GM18951 (cell line): Measurements from ENCODE around the gene GPX4.

Experiments used
- POLR2A ChIP-seq: IDR thresholded peaks from 4 replicates; pipeline ENCODE4 v1.6.1; 2011; ENCODE audit warnings: mild to moderate bottlenecking; ENCODE audit not compliant: insufficient read length, insufficient read depth; ENCODE audit errors: extremely low read depth
- in situ Hi-C: fragments of 300-500 bp; cut with MboI; formaldehyde crosslinking; loops from one replicate; pipeline ENCODE4 v1.12.0; 2022; ENCODE audit warnings: low sequenced_read_pairs, mixed read lengths, inconsistent platforms; ENCODE audit not compliant: unreplicated experiment

Gene GPX4

DNA sequence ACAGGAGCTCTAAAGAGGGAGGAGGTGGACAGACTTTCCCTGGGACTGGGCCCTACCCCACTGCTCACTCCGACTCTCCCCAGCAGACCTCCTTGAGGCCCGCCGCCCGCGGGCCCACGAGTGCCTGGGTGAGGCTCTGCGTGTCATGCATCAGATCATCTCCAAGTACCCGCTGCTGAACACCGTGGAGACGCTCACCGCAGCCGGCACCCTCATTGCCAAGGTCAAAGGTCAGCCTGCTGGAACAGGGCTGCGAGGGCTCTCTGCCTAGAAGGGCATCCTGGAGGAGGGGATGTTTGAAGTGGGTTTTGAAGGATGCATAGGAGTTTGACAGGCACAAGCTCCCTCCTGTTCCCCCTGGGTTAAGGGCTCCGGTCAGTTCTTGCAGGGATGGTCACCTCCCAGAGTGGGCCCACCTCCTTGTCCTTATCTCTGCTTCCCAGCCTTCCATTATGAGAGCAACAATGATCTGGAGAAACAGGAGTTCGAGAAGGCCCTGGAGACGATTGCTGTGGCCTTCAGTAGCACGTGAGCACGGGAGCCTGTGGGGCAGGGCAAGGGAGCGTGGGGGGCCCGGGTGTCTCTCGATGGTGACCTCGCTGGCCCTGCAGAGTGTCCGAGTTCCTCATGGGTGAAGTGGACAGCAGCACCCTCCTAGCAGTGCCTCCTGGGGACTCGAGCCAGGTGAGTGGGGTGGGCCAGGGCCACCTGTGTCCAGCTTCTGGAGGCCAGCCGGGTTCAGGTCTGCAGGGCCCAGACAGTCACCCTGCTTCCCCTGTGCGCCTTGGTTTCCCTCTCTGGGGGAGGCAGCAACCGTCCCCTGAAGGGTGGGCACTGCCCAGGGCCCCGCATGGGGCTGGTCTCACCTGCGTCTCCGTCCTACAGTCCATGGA lies 30.5 kb upstream of the GPX4 start:
- no peak for TF ChIP-seq POLR2A
- in situ Hi-C loops: no loop called here

GRCh38 chr19:1073956-1074517 lies 29.8 kb upstream of the GPX4 start:
- no peak for TF ChIP-seq POLR2A
- in situ Hi-C loops: no loop called here

GRCh38 chr19:1074544-1075283 lies 29.1 kb upstream of the GPX4 start:
- in situ Hi-C loops: no loop called here
- TF ChIP-seq POLR2A: peak; percentile 53

- TF ChIP-seq POLR2A: no peak
- in situ Hi-C loops: no loop called here
Measured at GRCh38 chr19:1076046-1076386, 27.8 kb upstream of the GPX4 start.

- in situ Hi-C loops: no loop called here
- peak; percentile 35 for TF ChIP-seq POLR2A
Measured at GRCh38 chr19:1076951-1077350, 26.8 kb upstream of the GPX4 start.

GRCh38 chr19:1079566-1080111 lies 24.2 kb upstream of the GPX4 start:
- TF ChIP-seq POLR2A: no peak
- in situ Hi-C loops: no loop called here

- in situ Hi-C loops: no loop called here
- no peak for TF ChIP-seq POLR2A
Measured at GRCh38 chr19:1080360-1081161, 23.2 kb upstream of the GPX4 start.

DNA sequence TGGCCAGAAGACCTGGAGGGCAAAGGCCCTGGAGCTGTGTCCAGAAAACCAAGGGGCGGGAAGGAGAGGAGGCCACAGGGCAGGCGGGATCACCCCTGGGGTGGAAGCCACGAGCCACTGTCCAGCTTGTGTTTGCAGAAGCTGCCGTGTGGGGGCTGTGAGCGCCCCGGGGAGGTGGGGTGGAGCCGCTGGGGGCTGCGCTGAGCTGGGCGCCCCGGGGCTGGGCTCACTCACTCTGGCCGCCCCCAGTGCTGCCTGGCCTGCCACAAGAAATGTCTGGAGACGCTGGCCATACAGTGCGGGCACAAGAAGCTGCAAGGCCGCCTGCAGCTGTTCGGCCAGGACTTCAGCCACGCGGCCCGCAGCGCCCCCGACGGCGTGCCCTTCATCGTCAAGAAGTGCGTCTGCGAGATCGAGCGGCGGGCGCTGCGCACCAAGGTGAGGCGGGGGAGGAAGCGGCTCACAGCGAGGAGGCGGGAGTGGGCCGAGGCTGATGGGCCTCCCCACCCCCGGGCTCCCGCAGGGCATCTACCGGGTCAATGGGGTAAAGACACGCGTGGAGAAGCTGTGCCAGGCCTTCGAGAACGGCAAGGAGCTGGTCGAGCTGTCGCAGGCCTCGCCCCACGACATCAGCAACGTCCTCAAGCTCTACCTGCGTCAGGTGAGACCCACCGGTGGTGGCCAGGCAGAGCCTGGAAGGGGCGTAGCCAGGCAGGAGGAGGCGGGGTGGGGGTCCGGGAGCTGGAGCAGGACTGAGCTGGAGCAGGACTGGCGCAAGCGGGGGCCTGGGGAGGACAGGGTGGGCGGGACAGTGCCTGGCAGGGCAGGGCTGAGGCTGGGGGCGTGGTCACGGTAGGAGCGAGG lies 22.3 kb upstream of the GPX4 start:
- TF ChIP-seq POLR2A: no peak
- in situ Hi-C loops: no loop called here

DNA sequence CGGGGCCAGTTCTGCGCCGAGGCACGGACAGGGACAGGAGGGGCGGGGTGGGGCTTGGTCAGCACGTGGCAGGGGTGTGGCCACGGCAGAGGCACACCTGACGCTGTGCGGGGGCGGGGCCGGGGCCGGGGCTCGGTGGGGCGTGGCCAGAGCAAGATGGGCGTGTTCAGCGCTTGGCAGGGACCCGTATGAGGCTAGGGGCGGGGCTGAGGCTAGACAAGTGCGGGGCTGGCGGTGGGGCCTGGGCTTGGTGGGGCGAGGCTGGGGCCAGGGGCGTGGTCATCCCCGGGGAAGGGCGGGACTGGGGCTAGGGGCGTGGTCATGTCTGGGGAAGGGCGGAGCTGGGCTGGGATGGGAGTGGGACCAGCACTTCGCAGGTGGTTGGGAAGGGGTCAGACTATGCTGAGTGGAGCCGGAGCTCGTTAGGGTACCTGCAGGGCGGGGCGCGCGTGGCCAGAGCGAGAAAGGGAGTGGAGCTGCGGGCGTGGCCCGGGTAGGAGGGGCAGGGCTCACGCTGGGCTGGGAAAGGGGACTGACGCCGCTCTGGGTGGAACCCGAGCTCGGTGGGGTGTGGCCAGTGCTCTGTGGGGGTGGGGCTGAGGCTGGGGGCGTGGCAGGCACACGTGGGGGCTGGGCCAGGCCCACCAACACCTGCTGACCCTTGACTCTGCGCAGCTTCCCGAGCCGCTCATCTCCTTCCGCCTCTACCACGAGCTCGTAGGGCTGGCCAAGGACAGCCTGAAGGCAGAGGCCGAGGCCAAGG lies 21.4 kb upstream of the GPX4 start:
- in situ Hi-C loops: no loop called here
- no peak for TF ChIP-seq POLR2A

DNA sequence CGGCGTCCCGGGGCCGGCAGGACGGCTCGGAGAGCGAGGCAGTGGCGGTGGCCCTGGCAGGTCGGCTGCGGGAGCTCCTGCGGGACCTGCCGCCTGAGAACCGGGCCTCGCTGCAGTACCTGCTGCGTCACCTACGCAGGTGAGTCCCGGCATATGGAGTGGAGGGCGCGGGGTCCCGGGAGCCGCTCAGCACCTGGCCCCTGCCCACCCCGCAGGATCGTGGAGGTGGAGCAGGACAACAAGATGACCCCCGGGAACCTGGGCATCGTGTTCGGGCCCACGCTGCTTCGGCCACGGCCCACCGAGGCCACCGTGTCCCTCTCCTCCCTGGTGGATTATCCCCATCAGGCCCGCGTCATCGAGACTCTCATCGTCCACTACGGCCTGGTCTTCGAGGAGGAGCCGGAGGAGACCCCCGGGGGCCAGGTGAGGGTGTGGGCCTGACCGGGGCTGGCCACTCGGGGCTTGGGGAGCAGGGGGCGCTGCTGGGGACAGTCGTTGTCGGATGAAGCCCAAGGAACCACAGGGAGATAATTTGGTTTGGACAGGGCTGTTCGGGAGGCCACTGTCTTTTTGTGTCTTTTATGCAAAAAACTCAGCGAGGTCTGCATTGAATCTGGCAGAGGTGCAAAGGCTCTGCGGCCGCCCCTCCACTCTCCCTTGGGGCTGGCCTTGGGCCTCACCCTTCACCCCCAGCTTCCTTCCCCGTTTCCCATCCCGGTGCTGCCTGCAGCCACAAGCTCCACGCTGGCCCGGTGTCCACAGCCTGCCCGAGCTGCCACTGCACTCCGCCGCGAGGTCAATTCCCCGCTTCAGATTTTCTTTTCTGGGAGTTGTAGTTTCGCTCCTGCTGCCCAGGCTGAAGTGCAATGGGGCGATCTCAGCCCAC lies 20.6 kb upstream of the GPX4 start:
- no peak for TF ChIP-seq POLR2A
- in situ Hi-C loops: no loop called here
